WI38 (cell line): ENCODE measurements around the gene MAP7D2.

ENCODE experiments used
- H3K4me3 ChIP-seq: 2 replicates; pipeline ENCODE4 v1.5.1; 2011; ENCODE audit warnings: low read depth, mild to moderate bottlenecking, control low read depth, low read length
- CTCF ChIP-seq: IDR thresholded peaks from 2 replicates; pipeline ENCODE4 v1.5.1; 2012; ENCODE audit warnings: low read depth, mild to moderate bottlenecking, control low read depth, low read length

Gene MAP7D2

GRCh38 chrX:20067709-20068561 is 48.8 kb downstream of the MAP7D2 start:
- TF ChIP-seq CTCF, result no peak
- no peak overlapping the region for H3K4me3 ChIP-seq

DNA sequence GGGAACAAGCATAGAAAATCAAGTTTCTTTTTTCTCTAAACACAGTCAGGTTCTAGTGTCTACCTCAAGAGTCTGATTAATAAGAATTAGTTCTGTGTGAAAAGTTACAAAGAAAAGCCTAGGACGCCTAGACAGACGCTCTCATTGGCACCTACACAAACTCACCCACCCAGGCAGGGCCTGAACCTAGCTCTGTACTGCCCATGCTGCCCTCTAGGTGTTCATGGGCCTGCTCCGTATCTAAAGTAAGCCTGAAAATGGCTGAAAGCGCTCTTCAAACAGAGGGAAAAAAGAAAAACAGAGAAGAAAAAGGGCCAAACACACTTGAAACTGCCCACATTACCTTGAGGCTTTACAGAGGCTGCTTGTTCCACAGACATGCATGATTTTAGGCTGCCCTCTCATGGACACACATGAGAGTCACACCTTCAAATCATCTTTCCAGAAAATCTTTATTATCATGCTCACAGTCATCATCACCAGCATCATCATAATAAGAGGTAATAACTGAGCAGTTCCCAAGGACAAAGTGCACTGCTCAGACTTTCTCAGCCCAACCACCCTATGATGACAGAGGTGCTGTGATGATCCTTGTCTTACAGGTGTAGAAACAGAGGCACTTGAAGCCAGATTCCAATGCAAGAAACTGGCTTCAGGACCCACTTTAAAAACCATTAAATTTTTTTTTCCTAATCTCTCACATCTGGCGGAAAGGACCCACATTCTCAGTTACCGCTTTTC is 49.6 kb downstream of the MAP7D2 start:
- no peak overlapping the region for H3K4me3 ChIP-seq

GRCh38 chrX:20063716-20064351 is 52.9 kb downstream of the MAP7D2 start:
- peak; percentile 42 for TF ChIP-seq CTCF
- no peak overlapping the region for H3K4me3 ChIP-seq

More for the DNA sequence above, 49.6 kb downstream of the MAP7D2 start:
- no peak for TF ChIP-seq CTCF

DNA sequence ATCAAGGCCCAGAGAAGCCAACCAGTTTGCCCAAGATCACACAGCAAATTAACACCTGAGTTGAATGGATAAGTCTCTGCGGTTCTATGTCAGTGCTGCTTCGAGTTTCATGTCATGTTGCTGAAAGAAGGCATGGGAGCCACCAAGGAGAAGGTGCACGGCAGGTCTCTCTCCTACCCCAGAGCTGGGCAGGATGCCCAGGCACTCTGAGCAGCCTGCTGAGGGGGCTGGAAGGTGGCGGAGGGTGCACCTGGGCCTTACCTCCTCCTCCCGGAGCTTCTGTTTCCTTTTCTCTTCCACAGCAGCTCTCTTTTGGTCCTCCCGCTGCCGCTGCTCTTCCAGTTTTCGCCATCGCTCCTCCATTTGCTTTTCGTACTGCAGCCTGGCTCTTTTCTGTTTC is 53.6 kb downstream of the MAP7D2 start:
- H3K4me3 ChIP-seq, result no peak overlapping the region
- no peak for TF ChIP-seq CTCF

GRCh38 chrX:20061855-20062254 is 54.9 kb downstream of the MAP7D2 start:
- no peak overlapping the region for H3K4me3 ChIP-seq
- no peak for TF ChIP-seq CTCF

GRCh38 chrX:20060961-20061748 is 55.6 kb downstream of the MAP7D2 start:
- H3K4me3 ChIP-seq, result no peak overlapping the region
- no peak for TF ChIP-seq CTCF
